Stimulated activated CD8-positive, alpha-beta memory T cell treated with anti-CD3 and anti-CD28 coated beads, Interleukin-12 subunit alpha, Interleukin-12 subunit beta, amount 100 ng/mL, for 4 hours (primary cell): ENCODE results near the gene ZNF385D.

Experiments used
- DNase-seq: peaks from one replicate; pipeline ENCODE4 v3.0.0-alpha.2; 2020; ENCODE audit warnings: low read depth

The ZNF385D gene, protein sequence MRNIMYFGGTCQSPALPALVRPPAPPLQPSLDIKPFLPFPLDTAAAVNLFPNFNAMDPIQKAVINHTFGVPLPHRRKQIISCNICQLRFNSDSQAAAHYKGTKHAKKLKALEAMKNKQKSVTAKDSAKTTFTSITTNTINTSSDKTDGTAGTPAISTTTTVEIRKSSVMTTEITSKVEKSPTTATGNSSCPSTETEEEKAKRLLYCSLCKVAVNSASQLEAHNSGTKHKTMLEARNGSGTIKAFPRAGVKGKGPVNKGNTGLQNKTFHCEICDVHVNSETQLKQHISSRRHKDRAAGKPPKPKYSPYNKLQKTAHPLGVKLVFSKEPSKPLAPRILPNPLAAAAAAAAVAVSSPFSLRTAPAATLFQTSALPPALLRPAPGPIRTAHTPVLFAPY

DNA sequence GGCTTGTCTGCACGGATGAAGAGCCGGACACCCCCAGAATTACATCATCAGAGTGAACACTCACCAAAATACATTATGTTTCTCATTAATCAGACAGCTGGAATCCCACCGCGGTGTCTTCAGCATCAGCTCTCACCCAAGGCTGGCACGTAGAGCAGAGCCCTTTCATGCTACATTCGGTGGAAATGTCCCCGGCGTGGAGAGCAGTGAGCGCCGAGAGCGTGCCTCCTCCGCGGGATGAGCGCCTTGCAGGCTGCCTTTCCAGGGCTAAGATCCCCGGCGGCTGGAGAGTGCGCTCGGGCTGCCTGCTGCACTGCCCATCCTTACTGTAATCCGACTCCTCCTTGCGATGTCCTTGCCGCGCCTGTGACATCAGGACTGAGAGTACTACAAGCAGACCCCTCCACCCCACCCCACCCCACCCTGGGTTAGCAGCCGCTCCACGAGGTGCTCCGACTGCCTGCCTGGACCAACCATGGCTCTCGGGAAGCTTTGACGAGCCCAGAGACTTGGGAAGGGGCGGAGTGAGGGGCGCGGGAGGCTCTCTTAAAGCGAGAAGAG is at the start of gene ZNF385D:
Gene ZNF385D, minus strand, starts transcription at position 380 of the 561 bp plus-strand sequence. Its CDS starts 294 bp downstream, at position 86.
- no peak for DNase-seq

DNA sequence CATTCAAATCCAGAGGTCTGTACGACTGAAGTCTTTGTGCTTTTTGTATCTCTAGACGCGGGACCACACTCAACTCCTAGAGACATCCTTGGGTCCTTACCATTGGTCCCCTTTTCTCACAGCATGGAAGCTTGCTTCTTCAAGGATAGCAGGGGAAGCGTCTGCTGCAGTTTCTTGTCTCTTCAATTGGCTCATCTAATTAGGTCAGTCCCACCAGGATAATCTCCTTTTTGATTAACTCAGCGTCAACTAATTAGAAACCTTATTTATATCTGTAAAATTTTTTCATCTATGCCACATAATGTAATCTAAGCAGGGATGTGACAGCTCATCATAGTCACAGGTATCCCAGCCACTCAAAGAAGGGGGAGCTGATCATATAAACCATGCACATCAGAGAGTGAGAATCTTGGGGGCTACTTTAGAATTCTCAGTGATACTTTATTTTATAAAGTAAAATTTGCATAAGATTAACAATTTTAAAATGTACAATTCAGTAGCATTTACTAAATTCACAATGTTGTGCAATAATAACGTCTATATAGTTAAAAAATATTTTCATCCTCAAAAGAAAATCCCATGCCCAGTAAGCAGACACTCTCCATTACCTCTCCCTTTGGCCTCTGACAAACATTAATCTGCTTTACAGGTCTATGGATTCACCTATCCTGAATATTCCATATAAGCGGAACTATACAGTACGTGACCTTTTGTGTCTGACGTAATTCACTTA is 47.5 kb upstream of the ZNF385D start:
- no peak for DNase-seq

DNA sequence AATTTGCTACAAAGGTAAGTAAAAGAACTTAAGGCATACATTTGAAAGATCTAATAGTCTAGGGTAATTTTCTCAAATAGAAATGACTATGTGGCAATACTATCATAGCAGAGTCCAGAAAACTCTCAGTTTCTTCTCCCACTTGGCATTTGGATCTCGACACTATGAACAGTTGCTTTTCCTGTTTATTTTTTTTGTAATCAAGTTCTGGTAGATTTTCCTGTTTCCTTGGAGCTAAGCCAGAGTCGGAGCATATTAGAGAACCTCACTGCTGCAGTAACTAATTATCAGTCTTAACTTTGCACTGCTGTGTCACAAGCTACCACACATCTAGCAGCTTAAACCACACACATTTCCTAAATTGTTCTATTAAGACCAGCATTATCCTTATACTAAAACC is 44.9 kb upstream of the ZNF385D start:
- no peak for DNase-seq

DNA sequence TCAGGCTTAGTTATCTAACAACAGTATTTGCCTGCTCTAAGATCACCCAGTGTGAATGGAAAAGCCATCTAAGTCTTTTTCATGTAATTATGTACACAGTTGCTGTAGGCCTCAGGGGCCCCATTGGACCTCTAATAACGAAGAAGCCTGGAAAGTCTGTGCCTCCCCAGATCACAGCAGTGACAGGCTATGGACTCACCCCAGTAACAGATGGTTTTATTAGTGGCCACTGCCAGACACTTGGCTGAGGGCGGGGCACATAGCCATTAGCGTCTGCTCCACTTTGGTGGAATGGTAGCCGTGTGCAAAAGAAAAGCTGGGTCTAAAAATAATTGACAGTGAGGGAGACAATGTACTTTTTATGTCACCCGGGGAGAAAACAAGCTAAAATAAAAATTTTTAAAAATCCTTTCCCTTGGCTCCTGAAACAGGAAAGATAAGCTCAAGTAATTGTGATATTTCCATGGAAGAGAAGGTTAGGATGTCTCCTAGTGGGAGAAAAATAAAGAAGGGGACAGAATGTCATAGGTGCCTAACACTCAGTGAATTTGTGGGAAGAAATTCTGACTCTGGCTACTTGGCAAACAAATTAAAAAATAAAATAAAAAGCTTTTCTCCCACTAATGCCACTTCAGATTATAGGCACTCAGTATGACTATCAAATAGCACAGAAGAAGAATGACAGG is 44.3 kb upstream of the ZNF385D start:
- DNase-seq = no peak

DNA sequence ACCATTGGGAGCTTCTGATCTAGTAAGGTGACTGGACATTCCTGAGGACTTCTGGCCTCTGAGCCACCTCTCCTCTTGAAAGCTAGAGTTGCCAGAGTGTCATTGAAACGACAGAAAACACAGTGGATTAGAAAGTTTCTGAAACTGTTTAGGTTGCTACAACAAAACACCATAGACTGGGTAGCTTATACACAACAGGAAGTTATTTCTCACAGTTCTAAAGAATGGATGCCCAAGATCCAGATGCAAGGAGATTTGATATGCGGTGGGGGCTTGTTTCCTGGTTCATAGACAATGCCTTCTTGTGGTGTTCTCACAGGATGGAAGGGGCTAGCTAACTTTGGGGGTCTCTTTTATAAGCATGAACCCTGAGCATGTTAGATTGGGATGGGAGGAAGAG is 43.3 kb upstream of the ZNF385D start:
- no peak for DNase-seq

DNA sequence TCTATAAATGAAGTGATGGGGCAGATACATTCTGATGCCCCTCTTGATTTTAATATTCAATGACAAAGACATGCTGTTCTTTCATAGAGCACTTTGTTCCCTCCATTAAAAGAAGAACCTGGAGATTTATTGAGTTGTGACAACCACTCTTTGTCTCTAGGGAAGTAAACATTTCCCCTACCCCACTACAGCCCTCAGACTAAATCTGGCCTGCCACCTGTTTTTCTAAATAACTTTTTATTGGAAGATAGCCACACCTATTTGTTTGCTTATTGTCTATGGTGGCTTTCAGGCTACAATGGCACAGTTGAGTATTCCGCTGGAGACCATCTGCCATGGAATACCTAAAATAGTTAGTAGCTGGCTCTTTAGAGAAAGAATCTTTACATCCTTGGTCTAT is 41.2 kb upstream of the ZNF385D start:
- DNase-seq = no peak

DNA sequence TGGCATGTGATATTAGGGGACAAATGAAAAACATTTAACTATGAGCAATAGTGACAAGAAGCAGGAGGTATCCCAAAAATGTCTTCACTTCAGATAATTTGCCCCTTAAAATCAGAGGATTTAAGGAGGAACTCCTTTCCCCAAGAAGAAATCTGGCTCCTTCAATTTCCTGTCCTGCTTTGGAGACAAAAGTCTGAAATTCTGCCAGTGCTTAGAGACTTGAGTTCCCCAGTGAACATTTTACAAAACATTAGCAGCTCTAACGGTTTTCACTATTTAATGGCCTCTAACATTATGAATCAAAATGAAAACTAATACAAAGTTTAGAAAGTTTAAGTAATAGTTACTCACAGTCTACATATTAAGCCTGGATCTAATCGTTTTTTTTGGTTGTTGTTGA is 40.3 kb upstream of the ZNF385D start:
- no peak for DNase-seq

DNA sequence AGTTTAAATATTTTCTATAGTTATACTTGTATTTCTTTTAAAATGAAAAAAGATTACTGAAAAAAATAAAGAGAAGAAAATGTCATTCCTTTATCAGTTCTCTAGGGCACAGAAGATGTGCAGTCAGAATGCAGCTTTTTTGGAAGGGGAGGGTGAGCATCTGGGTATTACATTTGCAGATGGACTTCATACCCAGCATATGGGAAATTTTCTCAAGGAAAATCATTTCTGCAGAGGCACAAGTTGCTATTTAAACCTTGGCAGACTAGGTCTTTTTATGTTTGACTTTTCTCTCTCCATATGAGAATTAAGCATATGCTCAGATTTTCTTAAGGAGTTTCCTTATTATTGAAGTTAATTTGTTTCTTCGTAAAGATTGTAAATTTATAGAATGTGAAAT is 39.5 kb upstream of the ZNF385D start:
- no peak for DNase-seq

DNA sequence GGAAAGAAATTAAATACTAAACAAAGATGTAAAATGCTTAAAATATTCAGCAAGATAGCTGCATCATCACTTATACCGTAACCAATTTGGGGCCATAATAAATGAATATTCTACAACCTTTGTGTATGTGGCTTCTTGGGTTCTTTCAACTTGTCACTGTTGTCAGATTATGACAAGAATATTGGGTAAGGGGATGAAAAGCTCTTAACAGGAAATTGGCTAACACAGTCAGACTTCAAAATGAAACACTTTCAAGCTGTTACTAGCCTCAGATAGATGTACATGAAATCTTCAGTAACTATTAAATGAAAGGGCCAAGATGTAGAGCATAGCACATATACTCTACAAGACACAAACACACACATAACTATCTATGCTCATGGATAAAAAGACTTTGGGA is 38.7 kb upstream of the ZNF385D start:
- no peak for DNase-seq

DNA sequence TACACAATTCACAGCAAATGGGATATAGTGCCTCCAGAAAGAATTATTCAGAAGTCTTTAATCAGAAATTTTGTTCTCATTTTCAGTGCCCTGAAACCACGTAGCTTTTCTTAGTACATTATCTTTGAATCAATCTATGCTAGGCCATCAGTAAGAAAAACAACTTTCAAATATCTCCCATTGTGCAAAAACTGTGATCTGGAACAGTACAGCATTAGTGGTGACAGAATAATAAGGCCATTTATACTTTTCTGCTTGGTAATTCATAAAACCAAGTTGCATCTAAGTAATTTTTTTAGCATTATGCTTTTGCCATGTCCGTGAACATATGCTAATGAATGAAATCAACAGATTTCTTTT is 35.4 kb upstream of the ZNF385D start:
- no peak for DNase-seq

DNA sequence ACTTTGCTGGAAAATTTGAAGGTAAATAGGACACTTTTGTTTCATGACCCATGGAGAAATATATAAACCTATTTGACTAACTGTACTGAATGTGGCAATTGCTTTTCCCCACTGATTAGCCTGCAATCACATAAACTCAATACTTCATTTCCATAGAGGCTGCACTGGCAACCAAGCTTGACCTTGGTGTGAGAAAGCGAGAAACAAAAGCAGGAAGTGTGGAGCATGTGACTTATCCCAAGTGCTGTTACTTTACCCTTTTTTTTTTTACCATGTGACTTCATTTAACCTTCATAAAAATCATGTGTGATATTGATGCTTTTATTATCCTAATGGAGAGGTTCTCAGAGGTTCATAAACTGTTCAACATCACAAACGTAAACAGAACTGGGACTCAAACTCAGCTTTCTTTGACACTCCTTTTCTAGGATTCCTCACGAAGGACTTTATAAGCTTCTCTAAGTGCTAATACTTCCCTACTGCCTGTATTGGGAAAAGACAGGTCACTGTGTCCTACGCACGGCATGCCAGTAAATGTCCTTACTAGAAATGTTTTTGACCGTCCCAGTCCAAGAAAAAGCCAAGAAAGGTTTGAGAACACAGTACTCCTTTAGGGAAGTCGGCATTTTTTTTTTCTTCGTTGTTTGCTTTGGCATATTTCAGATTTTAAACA is 34.9 kb upstream of the ZNF385D start:
- no peak for DNase-seq

DNA sequence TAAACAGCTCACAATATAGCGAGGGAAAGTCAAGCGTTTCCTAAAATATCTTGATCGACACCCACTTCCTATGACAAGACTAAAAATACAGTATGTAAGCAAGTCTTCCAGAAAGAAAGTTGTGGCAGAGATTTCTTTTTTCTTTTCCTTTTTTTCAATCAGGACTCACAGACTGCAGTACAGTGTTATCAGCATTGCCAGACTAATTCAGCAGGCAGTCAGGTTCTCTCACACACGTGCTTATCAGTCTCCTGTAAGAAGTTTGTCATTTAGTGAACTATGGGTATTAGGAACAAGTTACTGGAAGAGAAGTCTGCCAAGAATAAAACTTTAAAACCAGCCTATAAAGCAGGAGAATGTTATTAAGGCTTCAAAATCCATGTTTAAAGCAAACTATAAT is 32.8 kb upstream of the ZNF385D start:
- no peak for DNase-seq

DNA sequence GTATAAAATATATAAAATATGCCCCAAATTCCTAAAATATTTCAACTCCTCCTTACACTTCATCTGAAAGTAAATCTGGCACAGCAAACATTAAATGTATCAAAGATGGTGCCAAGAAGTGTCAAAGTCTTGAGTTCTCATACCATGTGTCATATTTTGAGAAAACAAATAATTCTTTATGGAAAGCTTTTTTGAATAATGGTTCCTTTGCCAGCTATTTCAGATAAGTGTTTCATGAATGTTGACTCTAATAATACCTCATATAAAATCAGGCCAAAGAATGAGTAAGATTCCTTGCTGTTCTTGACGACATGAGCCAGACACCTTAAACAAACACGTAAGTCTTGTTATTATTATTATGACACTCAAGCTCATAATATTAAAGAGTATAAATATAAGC is 30.3 kb upstream of the ZNF385D start:
- DNase-seq = no peak

DNA sequence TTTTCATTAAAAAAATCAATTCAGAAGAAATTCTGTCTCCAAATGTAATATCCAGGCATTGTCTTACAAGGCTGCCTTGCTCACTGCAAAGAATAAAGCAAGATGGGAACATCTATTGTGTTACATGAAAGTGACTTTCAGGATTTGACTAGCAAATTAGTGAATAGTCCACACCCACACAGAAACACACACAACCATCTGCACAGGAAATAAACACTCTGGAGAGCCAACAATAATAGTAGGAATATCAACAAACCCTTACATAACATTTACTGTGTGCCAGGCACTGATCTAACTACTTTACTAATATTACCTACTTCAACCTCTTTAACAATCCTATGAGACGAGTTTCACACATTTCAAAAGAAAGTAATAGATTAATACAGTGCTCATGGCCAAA is 28.9 kb upstream of the ZNF385D start:
- DNase-seq = no peak

DNA sequence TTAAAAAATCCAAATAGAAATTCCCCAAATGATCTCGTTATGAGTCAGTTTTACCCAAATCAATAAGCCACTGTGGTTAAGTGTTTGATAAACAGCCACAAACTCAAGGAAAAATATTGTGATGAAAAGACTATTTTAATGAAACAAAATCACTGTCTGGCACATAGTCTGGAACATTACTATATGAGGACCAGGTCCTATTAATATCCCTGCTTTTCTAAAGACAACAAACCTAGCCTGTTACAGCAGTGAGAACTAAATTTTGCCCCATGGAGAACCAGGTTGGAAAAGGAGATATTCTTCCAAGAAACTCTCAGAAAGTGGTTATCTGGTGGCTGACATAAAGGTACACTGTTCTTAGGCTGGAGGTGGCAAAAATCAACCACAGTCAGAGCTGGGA is 27.7 kb upstream of the ZNF385D start:
- DNase-seq = no peak

DNA sequence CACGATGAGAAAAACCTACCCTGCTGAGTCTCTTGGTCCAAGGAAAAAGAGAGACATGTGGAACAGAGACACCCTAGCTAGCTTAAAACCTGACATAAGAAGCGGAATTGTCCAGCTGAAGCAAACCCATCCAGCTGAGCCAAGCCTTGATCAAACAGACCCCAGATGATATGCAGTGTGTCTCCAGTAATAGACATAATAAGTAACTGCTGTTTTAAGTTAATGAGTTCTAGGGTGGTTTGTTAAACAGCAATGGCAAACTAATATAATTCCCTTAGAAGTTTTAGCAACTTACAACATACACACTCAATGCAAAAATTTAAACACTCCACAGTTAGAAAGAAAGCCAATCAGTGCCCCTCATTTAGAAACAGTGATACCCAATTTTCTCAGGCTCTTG is 26.8 kb upstream of the ZNF385D start:
- no peak for DNase-seq

DNA sequence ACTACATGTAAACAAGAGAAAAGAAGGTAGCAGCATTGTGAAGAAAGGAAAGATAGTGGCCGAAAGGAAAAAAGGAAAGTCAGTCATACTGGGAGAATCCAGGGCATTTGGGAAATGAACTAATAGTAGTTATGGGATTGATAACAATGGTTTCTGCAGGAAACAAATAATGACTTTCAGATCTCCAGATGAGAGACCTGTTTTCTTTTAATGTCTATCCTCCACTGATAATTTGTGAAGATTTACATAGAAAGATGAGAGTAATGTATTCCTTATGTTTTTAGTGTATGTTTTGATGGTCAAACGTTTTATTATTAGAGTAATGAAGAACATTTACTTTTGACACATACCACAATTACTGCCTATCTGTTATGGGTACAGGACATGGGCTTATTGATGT is 15.0 kb upstream of the ZNF385D start:
- DNase-seq = no peak

DNA sequence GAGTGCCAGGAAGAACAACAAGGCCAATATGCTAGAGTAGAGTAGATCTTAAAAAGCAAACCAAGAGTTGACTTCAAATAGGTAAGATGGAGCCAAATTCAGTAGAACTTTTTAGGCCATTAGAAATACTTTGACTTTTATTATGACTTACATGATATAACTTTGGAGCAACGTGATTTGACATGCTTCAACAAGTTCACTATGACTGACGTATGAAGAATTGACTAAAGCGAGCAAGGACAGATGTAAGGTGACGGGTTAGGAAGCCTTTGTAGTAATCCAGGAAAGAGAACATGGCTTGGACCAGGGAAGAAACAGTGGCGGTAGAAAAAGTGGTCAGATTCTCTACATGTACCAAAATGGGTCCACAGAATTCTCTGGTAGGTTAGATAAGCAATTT is 4.9 kb upstream of the ZNF385D start:
- no peak for DNase-seq

DNA sequence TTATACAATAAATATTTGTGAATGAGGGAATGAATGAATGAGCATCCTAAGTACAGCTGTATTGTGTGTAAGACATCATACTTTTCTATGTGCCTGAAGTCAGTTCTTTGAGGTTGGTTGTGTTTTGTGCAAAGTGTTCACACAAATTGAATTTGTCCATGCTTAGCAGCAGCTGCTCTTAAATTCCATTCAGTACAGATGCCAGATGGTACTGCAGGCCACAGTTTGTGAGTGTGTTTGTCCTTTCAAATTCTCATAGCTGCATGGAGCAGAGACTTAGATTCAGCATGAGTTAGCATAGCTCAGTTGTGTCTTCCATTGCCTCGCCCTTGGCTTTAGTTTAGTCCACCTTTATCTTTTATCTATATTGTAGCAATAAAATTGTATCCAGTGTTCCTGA is 3.8 kb upstream of the ZNF385D start:
- DNase-seq = no peak

DNA sequence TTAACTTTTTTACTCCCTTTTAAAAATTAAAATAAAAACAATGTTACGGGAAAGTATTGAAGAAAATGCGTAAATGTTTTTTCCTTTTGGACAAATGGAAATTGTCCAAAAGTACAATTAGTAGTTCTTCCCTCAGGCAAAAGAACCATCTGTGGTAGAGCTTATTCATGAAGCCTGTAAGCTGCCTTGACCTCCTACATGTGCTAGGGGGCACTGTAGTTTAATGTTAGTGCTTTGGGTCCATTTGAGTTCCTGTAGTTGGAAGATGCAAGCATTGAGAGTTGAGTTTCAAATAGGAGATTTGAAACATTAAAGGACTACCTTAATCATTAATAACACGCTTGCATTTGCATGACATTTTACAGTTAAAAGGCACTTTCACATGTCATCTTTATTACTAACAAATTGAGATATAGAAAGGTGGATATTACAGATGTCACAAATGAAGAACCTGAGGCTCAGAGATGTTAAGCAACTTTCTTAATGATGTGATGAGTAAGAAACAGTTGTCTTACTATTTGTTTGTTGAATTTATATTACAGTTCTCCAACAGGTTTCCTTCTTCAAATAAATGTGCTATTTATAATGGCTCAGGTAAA is 1.8 kb upstream of the ZNF385D start:
- DNase-seq = no peak

DNA sequence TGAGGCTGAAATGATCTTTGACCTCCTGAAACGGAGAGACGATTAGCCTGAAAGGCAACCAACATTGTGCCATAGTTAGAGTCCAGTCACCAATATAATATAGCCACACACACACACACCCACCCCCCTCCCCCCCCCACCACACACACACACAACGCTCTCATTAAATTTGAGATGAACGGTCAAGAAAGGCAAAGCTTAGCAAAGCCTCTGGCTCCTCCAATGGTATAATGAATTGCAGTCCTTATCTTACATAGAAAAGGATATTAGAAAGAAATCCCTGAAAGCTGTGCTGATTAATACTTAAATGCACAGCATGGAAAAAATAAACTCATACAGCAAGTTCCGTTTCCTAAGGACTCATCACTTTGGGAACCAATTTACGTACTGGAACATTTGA is 876 bp upstream of the ZNF385D start:
- no peak for DNase-seq
